Osteoblast (primary cell): ENCODE results near the gene SORCS2. TPM values are rescaled to one million over a fixed set of nuclear protein-coding genes. Genes with fewer than 3 reads are reported as not detected.

Source experiments
- DNase-seq: peaks from one replicate; pipeline ENCODE4 v3.0.0; 2011; ENCODE audit warnings: low spot score, mixed read lengths; ENCODE audit not compliant: insufficient read length; ENCODE audit errors: missing footprints
- H2AFZ ChIP-seq: 2 replicates; pipeline ENCODE4 v1.6.0; 2011; ENCODE audit warnings: mild to moderate bottlenecking, low read length
- H3K27ac ChIP-seq: 2 replicates; pipeline ENCODE4 v1.5.1; 2011; ENCODE audit warnings: mild to moderate bottlenecking, low read depth, low read length, moderate library complexity
- H3K27me3 ChIP-seq: 2 replicates; pipeline ENCODE4 v1.6.0; 2012; ENCODE audit warnings: mild to moderate bottlenecking, control low read depth, inconsistent platforms, low read length, moderate library complexity; ENCODE audit not compliant: insufficient read depth
- H3K36me3 ChIP-seq: 2 replicates; pipeline ENCODE4 v1.5.1; 2011; ENCODE audit warnings: mild to moderate bottlenecking, low read length, control low read depth, moderate library complexity; ENCODE audit not compliant: insufficient read depth
- H3K4me1 ChIP-seq: 2 replicates; pipeline ENCODE4 v1.5.1; 2011; ENCODE audit warnings: mild to moderate bottlenecking, low read length, control low read depth, moderate library complexity; ENCODE audit not compliant: insufficient read depth
- H3K4me2 ChIP-seq: 2 replicates; pipeline ENCODE4 v1.6.0; 2011; ENCODE audit warnings: mild to moderate bottlenecking, low read length; ENCODE audit not compliant: insufficient read depth
- H3K4me3 ChIP-seq: fragments of 200-600 bp; sonication (generic); 3 replicates; pipeline ENCODE4 v1.5.1; 2012; ENCODE audit warnings: mild to moderate bottlenecking, low read length, inconsistent platforms; ENCODE audit not compliant: insufficient read depth
- H3K79me2 ChIP-seq: 2 replicates; pipeline ENCODE4 v1.6.0; 2012; ENCODE audit warnings: mild to moderate bottlenecking, low read length, control low read depth, inconsistent platforms; ENCODE audit not compliant: insufficient read depth
- H3K9me3 ChIP-seq: 2 replicates; pipeline ENCODE4 v1.5.1; 2011; ENCODE audit warnings: low read depth, low read length, control low read depth
- H4K20me1 ChIP-seq: 2 replicates; pipeline ENCODE4 v1.6.0; 2012; ENCODE audit warnings: mild to moderate bottlenecking, low read length, control low read depth; ENCODE audit not compliant: insufficient read depth
- total RNA-seq: library from RNA; depleted of rRNA; stranded (reverse); fragments of >200 nt; gene quantifications from 2 replicates; pipeline ENCODE4 v1.2.3, GENCODE V29; 2012
- TF ChIP-seq, protein P1 (sequence below): IDR thresholded peaks from 2 replicates; pipeline ENCODE4 v1.5.1; 2011; ENCODE audit warnings: mild to moderate bottlenecking, low read depth, low read length, moderate library complexity; ENCODE audit errors: extremely low read depth

The SORCS2 gene
- total RNA-seq, 1 donor: 9.0 TPM

DNA sequence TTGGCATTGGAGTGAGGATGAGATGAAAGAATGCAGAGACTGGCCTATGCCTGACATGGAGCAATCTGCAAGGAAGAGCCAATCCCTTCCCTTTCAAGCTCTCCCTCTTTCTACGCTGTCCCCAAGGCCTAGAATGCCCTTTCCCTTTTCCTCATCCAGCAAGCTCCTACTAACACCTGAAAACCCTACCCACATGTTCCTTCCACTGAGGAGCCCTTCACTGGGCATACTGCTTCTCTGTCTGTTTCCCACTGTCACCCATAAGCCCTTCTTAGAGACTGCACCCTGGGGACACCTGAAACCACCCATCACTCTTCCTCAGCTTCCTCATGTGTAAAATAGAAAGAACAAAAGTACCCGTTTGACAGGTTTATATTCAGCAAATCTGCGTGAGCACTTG is 492.0 kb downstream of the SORCS2 start:
- H3K9me3 ChIP-seq: peaks cover 5% of the 10 kb centered on the region
- peaks cover 36% of the 10 kb centered on the region for H3K27me3 ChIP-seq
- TF ChIP-seq, protein P1, sequence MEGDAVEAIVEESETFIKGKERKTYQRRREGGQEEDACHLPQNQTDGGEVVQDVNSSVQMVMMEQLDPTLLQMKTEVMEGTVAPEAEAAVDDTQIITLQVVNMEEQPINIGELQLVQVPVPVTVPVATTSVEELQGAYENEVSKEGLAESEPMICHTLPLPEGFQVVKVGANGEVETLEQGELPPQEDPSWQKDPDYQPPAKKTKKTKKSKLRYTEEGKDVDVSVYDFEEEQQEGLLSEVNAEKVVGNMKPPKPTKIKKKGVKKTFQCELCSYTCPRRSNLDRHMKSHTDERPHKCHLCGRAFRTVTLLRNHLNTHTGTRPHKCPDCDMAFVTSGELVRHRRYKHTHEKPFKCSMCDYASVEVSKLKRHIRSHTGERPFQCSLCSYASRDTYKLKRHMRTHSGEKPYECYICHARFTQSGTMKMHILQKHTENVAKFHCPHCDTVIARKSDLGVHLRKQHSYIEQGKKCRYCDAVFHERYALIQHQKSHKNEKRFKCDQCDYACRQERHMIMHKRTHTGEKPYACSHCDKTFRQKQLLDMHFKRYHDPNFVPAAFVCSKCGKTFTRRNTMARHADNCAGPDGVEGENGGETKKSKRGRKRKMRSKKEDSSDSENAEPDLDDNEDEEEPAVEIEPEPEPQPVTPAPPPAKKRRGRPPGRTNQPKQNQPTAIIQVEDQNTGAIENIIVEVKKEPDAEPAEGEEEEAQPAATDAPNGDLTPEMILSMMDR: no peak
- H3K36me3 ChIP-seq: no peaks in the 10 kb centered on the region
- no peak overlapping the region for H2AFZ ChIP-seq
- no peak overlapping the region for H3K27ac ChIP-seq
- DNase-seq: no peak
- H3K4me3 ChIP-seq: no peak overlapping the region
- no peaks in the 10 kb centered on the region for H3K4me1 ChIP-seq
- H3K4me2 ChIP-seq: no peak overlapping the region
- no peaks in the 10 kb centered on the region for H3K79me2 ChIP-seq
- no peaks in the 10 kb centered on the region for H4K20me1 ChIP-seq

DNA sequence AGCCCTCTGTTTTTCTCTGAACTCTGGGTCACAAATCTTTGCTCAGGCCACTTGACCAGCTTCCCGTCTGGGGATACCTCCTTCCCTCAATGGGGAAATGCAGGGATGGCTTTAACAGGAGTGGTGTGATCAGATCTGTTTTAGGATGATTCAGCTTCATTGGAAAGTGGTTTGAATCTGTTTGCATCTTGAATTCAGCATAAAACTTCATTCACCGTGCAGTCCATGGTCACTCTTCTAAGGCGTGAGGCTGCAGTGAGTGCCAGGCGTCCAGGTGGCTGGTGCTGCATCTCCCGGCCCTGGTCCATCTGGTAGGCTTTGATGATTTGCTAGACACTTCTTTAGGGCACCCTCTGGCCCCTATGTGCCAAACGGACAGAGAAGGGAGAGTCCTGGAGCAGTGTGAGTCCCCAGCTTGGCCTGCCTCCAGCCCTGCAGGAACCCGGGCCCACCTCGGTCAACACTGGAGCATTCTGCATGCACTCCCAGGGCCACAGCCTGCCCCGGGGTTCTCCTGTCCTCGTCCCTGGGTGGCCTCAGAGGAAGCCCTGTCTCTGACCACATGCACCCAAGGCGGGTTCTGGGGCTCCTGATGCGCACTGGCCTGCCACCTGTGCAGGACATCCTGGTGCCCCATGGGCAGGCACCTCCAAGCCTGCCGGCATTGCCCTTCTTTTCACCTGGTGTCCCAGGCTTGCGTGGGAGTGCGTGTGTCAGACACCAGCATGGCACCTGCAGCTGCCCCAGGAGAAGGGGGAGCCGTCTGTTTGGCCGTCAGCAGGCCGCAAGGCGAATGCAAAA is 493.9 kb downstream of the SORCS2 start:
- H3K4me3 ChIP-seq: no peak overlapping the region
- TF ChIP-seq, protein P1: no peak
- peaks cover 26% of the 10 kb centered on the region for H3K27me3 ChIP-seq
- no peaks in the 10 kb centered on the region for H4K20me1 ChIP-seq
- H3K4me1 ChIP-seq: no peaks in the 10 kb centered on the region
- H2AFZ ChIP-seq: no peak overlapping the region
- no peaks in the 10 kb centered on the region for H3K79me2 ChIP-seq
- H3K36me3 ChIP-seq: no peaks in the 10 kb centered on the region
- H3K4me2 ChIP-seq: no peak overlapping the region
- DNase-seq: peak; percentile 52
- peaks cover 5% of the 10 kb centered on the region for H3K9me3 ChIP-seq
- no peak overlapping the region for H3K27ac ChIP-seq

DNA sequence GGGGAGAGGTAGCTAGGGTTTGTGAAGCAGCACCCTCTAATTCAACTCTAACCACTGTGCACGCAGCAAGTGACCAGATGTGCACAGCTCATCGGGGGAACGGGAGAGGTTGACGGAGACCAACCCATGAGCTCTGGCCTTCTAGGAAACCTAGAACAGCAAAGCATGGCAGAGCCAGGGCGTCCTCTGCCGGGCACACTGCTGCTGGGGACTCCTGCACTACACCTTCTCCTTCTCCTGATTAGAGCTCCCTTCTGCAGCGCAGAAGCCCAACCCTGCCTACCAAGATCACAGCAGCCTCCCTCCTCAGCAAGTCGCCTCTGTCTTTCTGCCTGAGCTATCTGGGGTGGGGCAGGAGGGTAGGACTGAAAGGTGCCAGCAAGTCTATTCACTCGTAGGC is 494.7 kb downstream of the SORCS2 start:
- TF ChIP-seq, protein P1: no peak
- no peaks in the 10 kb centered on the region for H3K36me3 ChIP-seq
- H3K79me2 ChIP-seq: no peaks in the 10 kb centered on the region
- H3K9me3 ChIP-seq: no peaks in the 10 kb centered on the region
- no peak overlapping the region for H3K4me3 ChIP-seq
- H3K4me1 ChIP-seq: no peaks in the 10 kb centered on the region
- DNase-seq: peak; percentile 22
- no peak overlapping the region for H2AFZ ChIP-seq
- peaks cover 26% of the 10 kb centered on the region for H3K27me3 ChIP-seq
- H4K20me1 ChIP-seq: no peaks in the 10 kb centered on the region
- no peak overlapping the region for H3K4me2 ChIP-seq
- H3K27ac ChIP-seq: no peak overlapping the region

DNA sequence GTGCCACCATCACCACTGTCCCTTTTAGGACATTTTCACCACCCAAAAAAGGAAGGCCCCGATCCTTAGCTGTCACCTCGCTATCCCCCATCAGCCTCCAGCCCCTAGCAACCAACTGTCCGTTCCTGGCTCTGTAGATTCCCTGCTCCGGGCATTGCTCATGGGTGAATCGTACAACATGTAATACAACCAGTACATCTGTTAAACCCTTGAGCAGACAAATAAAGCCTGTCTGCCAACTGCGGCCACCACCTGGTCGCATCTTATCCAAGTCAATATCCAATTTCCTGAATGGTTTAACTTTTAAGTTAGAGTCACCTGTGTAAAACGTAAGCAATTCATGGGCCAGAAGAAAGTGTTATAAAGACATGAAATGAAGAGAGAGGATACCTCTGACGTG is 495.5 kb downstream of the SORCS2 start:
- Histone ChIP-seq H3K9me3 (no peaks in the 10 kb centered on the region), H3K79me2 (no peaks in the 10 kb centered on the region), H3K4me2 (no peak overlapping the region), H3K27me3 (peaks cover 20% of the 10 kb centered on the region), H3K4me3 (no peak overlapping the region), H3K27ac (no peak overlapping the region), H2AFZ (no peak overlapping the region), H3K4me1 (no peaks in the 10 kb centered on the region), H4K20me1 (no peaks in the 10 kb centered on the region), H3K36me3 (no peaks in the 10 kb centered on the region)
- DNase-seq: peak; percentile 66
- TF ChIP-seq, protein P1: no peak
